GM18508 (cell line): ENCODE data around the gene ADARB2.
A peak's percentile ranks its signal among the peaks of the same experiment; 100 is the strongest.

ENCODE experiments used
- ATAC-seq: cut with Tn5 transposase; IDR thresholded peaks from one replicate; pipeline ENCODE4 v1.9.1; 2021; ENCODE audit warnings: moderate number of reproducible peaks; ENCODE audit not compliant: insufficient read depth, unreplicated experiment

The ADARB2 gene

GRCh38 chr10:1645896-1646295 lies 91.4 kb downstream of the ADARB2 start:
- ATAC-seq, result no peak

- ATAC-seq, result no peak
Measured at GRCh38 chr10:1644191-1644711, 93.1 kb downstream of the ADARB2 start.

DNA sequence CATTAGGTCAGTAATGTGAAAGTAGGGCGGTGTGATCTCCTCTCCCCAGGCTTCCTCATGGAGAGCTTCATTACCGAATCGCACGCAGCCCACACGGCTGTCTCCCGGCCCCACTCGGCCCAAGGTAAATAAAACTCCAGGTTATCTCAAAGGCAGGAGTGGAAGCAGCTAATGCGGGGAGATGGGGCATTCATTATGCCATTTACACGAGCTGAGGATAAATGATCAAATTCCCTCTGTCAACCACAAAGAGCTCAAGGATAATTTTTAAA lies 93.5 kb downstream of the ADARB2 start:
- ATAC-seq, result no peak

- peak; percentile 63 for ATAC-seq
Measured at GRCh38 chr10:1643161-1643907, 94.0 kb downstream of the ADARB2 start.

GRCh38 chr10:1642600-1643160 lies 94.6 kb downstream of the ADARB2 start:
- no peak for ATAC-seq

- no peak for ATAC-seq
Measured at GRCh38 chr10:1641402-1641801, 95.9 kb downstream of the ADARB2 start.

DNA sequence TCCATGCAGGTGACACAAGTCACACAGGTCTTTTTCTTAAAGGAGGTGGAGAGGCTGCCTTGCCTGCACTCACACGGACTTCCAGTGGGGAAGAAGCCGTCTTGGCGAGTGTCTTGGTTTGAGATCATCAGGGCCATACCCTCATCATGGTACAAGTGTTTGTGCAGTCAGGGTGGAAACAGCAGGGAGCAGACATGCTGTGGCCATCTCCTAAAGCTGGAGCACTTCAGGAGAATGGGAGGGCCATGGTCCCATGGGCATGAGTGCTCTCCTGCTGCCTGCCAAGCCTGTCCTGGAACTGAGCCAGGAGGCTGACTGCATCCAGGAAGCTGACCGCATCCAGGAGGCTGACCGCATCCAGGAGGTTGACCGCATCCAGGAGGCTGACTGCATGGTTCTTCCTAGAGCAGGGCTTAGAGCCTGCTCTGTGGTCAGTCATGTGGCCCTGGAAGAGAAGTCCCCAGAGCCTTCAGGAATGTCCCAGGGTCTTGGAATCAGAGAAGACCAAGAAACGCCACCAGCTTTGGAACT lies 98.4 kb downstream of the ADARB2 start:
- no peak for ATAC-seq

DNA sequence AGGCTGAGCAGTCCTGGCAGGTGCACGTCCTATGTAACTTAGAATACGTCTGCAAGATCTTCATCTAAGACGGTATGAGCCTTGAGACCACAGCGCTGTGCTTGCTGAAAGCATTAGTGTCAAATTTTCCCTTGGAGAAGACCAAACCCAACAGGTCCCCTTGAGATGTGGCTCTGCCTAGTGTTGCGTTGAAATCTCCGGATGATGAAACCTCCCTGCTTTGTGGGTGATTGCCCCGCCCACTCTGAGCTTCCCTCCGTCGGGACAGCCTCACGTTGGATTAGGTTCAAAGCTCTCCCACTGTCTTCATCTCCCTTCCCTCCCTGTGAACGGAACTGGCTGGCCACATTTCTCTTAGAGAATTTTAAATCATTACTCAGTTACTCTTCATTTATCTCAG lies 102.0 kb downstream of the ADARB2 start:
- no peak for ATAC-seq

DNA sequence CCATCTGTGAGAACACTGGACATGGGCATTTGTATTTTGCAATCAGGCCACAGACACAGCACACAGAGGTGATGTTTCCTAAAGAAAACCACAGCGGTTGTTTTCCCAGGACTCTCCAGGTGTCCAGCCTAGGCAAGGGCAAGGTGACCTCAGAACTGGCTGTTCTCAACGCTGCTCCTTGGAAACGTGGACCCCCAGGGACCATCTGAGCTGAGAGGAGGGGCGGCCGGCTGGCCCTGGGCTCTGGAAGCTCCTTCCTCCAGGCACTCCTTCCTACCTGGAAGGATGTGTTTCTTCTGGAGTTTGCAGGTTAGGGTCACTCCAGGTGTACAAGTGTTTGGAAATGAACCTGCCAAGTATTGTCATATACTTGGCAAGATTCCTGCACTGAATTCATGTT lies 103.1 kb downstream of the ADARB2 start:
- no peak for ATAC-seq

GRCh38 chr10:1633783-1634182 lies 103.5 kb downstream of the ADARB2 start:
- no peak for ATAC-seq

- no peak for ATAC-seq
Measured at GRCh38 chr10:1632596-1632995, 104.7 kb downstream of the ADARB2 start.

- ATAC-seq, result no peak
Measured at GRCh38 chr10:1632141-1632540, 105.2 kb downstream of the ADARB2 start.

DNA sequence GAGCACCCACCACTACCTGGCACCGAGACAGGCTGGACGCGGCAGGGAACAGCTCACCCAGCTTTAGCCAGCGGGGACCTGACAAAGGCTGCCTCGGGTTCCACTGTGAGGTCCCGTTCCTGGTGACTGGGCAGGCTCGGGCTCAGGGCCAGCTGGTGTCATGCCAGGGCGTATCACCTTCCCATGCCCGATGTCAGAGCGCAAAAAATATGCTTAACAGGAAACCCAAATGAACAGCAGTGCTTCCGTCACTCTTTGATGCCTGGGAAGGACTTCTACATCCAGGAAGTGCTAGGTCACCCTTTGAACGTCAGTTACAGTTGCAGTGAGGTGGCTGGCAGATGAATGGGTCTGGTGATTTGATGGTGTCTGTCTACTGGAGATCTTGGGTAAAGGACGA lies 106.0 kb downstream of the ADARB2 start:
- no peak for ATAC-seq

DNA sequence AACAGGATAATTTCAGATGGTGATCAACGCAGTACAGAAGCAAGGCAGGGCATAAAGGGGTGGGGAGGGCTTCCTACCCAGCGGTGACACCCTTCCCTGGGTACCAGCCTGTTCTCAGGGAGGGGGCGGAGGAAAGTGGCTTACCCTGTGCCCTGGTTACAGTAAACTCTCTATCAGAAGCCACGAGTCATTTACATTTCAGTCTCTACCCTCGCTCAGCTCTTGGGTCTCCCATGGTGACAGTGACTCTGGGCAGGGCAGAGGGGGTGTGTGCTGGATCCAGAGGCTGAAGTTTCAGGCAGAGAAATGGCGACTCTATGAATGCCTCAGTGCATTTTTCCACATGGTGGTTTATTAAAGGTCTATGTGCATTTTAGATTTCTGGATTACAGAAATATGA lies 107.0 kb downstream of the ADARB2 start:
- ATAC-seq, result no peak

- ATAC-seq, result no peak
Measured at GRCh38 chr10:1629326-1630198, 107.8 kb downstream of the ADARB2 start.

- no peak for ATAC-seq
Measured at GRCh38 chr10:1628757-1629156, 108.6 kb downstream of the ADARB2 start.

- no peak for ATAC-seq
Measured at GRCh38 chr10:1627945-1628344, 109.4 kb downstream of the ADARB2 start.

DNA sequence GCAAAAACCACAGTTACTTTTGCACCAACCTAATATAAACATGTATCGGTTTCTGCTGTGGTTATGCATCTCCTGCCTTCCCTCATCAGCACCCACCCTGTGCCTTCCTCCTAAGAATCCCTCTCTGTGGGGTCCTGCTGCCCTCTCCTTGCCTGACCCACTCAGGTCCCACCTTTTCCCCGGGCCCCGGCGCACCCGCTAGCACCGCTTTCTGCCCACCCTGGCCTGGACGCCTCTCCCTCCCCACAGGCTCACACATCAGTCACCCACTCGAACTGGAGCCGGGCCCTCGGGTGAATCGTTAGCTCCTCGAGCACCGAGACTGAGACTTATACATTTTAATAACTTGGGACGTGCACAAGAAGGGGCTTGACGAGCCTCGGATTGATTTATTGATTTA lies 110.5 kb downstream of the ADARB2 start:
- ATAC-seq, result no peak

DNA sequence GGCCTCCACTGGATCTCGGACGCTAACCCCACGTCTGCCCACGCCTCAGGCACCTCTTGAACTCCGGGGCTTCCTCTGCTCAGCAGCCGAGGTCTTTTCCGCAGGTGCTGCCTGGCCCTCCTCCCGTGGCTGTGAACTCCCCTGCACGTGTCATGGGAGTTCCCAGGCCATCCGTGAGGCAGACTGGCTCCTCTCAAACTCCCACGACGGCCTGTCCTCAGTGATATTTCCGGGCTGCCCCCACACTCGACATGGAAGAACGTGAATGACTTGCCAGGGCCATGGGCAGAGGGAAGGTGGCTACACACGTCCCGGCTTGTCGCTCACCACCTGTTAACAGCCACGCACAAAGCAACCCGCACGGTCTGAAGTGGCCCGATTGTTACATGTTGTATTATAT lies 110.9 kb downstream of the ADARB2 start:
- no peak for ATAC-seq

DNA sequence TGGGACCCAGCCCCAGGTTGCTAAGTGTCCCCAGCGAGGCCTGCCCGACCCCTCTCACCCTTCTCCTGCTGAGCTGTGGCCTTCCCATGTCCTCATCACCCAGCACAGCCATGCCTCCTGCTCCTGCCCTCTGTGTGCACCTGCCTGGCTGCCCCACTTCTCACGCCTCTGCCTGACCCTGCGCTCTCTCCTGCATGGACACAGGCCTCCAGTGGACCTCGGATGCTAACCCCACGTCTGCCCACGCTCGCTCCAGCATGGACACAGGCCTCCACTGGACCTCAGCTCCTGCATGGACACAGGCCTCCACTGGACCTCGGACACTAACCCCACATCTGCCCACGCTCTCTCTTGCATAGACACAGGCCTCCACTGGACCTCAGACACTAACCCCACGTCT lies 111.6 kb downstream of the ADARB2 start:
- no peak for ATAC-seq

GRCh38 chr10:1625079-1625478 lies 112.2 kb downstream of the ADARB2 start:
- ATAC-seq, result no peak
